ENCODE measurements around the gene CEP170B.
"Not testable (repeated sequence)": the region's sequence is repeated elsewhere in the genome, so short reads cannot be mapped to it uniquely, and the experiment has no call there.

The CEP170B gene

DNA sequence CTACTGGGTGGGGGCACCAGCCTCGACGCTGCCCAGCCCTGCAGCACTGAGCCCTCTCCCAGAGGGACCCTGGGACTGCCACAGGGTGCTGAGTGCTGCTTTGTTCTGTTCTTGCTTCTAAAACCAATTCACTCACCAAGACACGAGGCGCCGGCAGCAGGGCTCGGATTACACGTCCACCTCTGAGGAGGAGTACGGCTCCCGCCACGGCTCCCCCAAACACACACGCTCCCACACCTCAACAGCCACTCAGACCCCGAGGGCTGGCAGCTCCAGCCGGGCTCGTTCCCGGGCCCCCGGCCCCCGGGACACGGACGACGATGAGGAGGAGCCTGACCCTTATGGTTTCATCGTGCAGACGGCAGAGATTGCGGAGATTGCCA is 24.3 kb downstream of the CEP170B start:
- no peak for DNase-seq (ENCODE audit: low read depth)
- TF ChIP-seq, protein P1, sequence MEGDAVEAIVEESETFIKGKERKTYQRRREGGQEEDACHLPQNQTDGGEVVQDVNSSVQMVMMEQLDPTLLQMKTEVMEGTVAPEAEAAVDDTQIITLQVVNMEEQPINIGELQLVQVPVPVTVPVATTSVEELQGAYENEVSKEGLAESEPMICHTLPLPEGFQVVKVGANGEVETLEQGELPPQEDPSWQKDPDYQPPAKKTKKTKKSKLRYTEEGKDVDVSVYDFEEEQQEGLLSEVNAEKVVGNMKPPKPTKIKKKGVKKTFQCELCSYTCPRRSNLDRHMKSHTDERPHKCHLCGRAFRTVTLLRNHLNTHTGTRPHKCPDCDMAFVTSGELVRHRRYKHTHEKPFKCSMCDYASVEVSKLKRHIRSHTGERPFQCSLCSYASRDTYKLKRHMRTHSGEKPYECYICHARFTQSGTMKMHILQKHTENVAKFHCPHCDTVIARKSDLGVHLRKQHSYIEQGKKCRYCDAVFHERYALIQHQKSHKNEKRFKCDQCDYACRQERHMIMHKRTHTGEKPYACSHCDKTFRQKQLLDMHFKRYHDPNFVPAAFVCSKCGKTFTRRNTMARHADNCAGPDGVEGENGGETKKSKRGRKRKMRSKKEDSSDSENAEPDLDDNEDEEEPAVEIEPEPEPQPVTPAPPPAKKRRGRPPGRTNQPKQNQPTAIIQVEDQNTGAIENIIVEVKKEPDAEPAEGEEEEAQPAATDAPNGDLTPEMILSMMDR (IDR thresholded peaks at IDR 0.05; ENCODE audit: insufficient read depth, low read depth, low read length, missing control alignments): no peak
- no peak overlapping the region for H3K4me3 ChIP-seq (ENCODE audit: low read depth, low read length)

DNA sequence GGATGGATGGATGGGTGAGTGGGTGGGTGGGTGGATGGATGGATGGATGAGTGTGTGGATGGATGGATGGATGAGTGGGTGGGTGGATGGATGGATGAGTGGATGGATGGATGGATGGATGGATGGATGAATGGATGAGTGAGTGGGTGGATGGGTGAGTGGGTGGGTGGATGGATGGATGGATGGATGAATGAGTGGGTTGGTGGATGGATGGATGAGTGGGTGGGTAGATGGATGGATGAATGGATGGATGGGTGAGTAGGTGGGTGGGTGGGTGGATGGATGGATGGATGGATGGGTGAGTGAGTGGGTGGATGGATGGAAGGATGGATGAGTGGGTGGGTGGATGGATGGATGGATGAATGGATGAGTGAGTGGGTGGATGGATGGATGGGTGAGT is 25.2 kb downstream of the CEP170B start:
- DNase-seq (ENCODE audit: low read depth): not testable (repeated sequence)

DNA sequence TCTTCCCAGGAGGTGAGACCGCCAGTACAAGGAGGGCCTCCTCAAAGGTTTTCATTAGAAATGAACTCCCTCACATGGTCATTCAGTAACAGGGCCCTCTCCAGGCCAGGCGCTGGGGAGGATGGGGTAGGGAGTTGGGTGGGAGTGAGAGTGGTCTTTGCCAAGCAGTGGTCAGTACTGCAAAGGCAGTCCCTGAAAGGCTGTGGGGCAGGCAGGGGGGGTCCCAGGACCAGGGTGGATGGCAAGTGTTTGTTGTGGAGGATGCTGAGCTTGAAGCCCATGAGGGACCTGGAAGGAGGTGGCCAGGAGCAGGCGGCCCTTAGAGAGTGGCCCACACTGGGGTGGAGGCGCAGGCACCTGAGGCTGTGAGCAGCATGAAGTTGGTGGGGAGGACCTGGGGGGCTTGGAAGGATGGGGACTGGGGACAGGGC is 26.1 kb downstream of the CEP170B start:
- TF ChIP-seq, protein P1 (IDR thresholded peaks at IDR 0.05; ENCODE audit: insufficient read depth, low read depth, low read length, missing control alignments): no peak
- H3K4me3 ChIP-seq (ENCODE audit: low read depth, low read length): no peak overlapping the region
- DNase-seq (ENCODE audit: low read depth): no peak

More for the DNA sequence above, 25.2 kb downstream of the CEP170B start:
- not testable (repeated sequence) for H3K4me3 ChIP-seq (ENCODE audit: low read depth, low read length)

DNA sequence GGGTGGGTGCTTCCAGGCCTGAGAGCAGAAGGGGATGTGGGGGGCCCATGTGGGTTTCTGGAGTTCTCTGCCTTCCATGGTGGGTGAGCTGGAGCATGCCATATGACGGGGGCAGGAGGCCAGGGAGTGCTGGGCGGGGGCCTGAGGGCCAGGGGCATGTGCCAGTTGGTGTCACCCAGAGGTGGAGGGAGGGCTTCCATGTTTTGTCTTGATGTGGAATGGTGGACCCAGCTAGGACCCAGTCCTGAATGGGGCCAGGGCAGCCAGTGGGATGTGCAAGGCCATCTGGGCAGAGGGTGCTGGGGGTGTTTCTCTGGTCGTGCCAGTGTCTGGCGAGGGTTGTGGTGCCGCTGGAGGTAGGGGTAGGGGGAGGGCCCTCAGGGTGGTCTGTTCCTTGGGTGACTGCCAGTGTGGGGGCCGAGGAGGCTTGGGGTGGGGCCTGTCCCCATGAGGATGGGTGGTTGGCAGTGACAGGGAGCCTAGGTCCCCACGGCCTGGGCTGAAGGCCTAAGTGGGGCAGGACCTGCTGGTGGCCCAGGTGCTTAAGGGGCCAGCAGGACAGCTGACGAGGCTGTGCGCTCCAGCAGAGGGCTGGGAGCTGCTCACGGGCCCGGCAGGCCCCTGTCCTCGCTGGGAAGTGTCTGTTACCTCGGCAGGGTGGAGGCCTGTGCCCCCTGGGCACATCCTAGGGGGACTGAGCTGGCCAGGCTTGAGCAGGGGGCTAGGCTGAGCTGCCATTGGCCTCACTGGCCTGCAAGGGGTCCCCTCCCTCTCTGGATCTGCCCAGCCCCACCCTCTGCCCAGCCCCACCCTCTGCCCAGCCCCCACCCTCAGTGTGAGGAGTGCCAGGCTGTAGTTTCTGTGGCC is 26.8 kb downstream of the CEP170B start:
- no peak overlapping the region for H3K4me3 ChIP-seq (ENCODE audit: low read depth, low read length)
- TF ChIP-seq, protein P1 (IDR thresholded peaks at IDR 0.05; ENCODE audit: insufficient read depth, low read depth, low read length, missing control alignments): no peak
- DNase-seq (ENCODE audit: low read depth): no peak

DNA sequence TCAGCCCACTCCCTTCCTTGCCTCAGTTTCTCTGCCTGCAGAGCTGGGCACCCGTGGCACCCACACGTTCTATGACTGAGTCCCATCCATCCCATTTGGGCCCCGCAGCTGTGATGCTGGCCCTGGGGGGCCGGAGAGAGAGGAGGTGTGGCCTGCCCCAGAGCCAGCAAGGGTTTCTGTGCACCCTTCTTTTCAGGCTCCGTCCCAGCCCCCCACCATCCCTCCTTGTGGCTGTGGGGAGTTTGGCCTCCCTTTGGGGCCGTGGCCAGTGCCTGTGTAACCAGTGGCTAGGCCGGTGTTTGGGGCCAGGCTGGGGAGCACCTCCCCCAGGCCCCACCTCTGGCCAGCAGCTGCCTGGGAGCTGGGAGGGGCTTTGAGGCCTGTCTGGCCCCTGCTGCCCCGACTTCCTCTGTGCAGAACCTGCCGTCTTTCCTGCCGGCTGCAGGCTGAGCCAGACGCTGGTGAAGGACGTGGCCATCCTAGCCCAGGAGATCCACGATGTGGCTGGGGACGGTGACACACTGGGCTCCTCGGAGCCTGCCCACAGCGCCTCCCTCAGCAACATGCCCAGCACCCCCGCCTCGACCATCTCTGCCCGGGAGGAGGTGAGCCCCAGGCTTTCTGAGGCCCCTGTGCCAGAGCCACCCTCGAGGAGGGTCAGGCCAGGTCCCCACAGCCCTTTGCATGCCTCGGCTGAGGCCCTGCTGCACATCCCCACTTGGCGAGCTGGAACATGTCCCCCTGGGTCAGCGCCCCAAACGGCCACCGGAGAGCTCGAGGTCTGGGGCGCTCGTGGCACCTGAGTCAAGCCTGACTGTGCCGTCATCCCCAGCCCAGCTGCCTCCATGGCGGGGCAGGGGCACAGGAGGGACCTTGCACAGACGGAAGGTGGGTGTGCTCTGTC is 27.7 kb downstream of the CEP170B start:
- TF ChIP-seq, protein P1 (IDR thresholded peaks at IDR 0.05; ENCODE audit: insufficient read depth, low read depth, low read length, missing control alignments): no peak
- DNase-seq (ENCODE audit: low read depth): no peak
- no peak overlapping the region for H3K4me3 ChIP-seq (ENCODE audit: low read depth, low read length)

DNA sequence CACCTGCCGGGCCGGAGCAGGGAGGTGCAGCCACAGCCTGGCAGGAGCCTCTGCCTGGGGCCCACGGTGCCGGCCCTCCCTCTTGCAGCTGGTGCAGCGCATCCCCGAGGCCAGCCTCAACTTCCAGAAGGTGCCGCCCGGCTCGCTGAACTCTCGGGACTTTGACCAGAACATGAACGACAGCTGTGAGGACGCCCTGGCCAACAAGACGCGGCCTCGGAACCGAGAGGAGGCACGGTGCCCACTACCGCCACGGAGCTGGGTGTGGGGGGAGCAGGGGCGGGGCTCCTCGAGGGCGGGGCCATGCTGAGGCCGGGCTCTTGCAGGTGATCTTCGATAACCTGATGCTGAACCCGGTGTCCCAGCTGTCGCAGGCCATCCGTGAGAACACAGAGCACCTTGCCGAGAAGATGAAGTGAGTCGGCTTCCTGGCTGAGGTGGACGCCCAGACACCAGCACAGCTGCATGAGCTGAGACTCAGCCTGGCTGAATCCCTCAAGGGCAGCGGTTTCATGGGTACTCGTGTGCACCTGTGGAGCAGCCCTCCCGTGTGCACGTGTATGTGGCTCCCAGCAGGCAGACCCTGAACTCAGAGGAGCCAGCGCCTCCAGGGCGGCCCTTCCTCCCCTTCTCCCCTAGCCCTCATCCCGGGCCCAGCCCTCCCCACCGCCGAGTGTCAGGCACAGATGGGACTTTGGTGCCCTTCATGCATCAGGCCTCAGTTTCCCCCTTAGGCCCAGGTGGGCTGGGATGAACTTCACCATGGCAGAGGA is 28.6 kb downstream of the CEP170B start:
- TF ChIP-seq, protein P1 (IDR thresholded peaks at IDR 0.05; ENCODE audit: insufficient read depth, low read depth, low read length, missing control alignments): no peak
- peak; percentile 5 for DNase-seq (ENCODE audit: low read depth)
- no peak overlapping the region for H3K4me3 ChIP-seq (ENCODE audit: low read depth, low read length)

All from GM12865 (cell line).